GM10248 (cell line): Measurements from ENCODE around the gene NES.

Experiments
- CTCF ChIA-PET: fragments of 300-600 bp; sonication (Branson Sonifier 250); formaldehyde crosslinking; extraction: SDS; loops from one replicate; lab custom pipeline; 2021; ENCODE audit warnings: antibody characterized with exemption; lab: Yijun Ruan, JAX
- POLR2A ChIA-PET: fragments of 350-650 bp; sonication (Branson Sonifier 250); formaldehyde crosslinking; extraction: SDS; loops from one replicate; lab custom pipeline; 2020; ENCODE audit warnings: antibody characterized with exemption; lab: Yijun Ruan, JAX
- DNase-seq: peaks from one replicate; pipeline ENCODE4 v3.0.0; 2012; ENCODE audit errors: extremely low spot score
- TF ChIP-seq, protein P1 (sequence below): IDR thresholded peaks from 2 replicates; pipeline ENCODE4 v1.5.1; 2012; ENCODE audit warnings: mild to moderate bottlenecking, low read depth; ENCODE audit errors: extremely low read depth, missing control alignments, control extremely low read depth

NES gene

DNA sequence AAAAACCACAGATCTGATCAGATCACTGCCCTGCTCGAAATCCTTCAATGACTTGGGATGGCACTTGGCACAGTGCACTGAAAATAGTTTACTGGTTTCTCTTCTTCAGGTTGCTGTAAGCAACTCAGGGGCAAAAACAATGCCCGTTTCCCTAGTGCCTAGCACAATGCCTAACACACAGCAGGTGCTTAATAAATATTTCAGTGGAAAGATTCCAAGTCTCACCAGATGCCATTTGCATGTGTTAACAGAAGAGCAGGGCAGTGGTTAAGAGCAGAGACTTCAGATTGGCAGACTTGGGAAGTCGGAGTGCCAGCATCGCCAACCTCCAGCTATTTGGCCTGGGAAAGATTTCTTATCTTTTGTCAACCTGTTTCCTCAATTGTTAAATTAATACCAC, 40.1 kb upstream of the NES start:
- CTCF ChIA-PET = interaction anchor here (1.9 to 27.7 kb wide), 4 partner anchors 10 to 92 kb away, joined by 4 to 597 read pairs (median 80); partner anchors contain the start of genes CRABP2, ISG20L2, METTL25B and NES
- POLR2A ChIA-PET = no interaction called here
- TF ChIP-seq, protein P1, sequence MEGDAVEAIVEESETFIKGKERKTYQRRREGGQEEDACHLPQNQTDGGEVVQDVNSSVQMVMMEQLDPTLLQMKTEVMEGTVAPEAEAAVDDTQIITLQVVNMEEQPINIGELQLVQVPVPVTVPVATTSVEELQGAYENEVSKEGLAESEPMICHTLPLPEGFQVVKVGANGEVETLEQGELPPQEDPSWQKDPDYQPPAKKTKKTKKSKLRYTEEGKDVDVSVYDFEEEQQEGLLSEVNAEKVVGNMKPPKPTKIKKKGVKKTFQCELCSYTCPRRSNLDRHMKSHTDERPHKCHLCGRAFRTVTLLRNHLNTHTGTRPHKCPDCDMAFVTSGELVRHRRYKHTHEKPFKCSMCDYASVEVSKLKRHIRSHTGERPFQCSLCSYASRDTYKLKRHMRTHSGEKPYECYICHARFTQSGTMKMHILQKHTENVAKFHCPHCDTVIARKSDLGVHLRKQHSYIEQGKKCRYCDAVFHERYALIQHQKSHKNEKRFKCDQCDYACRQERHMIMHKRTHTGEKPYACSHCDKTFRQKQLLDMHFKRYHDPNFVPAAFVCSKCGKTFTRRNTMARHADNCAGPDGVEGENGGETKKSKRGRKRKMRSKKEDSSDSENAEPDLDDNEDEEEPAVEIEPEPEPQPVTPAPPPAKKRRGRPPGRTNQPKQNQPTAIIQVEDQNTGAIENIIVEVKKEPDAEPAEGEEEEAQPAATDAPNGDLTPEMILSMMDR = no peak
- DNase-seq = no peak

DNA sequence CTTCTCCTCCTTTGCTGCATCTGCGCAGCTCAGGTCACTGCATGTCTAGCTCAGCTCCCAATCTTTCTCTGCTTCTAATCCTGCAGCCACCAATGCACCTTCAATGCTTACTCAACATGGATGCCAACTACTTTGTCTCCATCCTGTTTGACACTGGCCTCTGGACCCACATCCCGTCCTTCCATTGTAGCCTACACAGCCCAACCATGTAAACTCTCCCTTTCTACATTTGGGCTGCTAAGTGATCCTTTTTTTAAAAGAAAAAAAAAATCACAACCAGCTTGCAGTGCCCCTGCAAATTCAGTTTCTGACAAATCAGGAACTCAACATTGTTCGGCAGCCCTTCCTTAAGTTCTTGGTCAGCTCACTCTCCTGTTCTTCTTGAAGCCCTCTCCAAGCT, 37.6 kb upstream of the NES start:
- TF ChIP-seq, protein P1 = no peak
- ChIA-PET CTCF (interaction anchor here (0.9 to 27.7 kb wide), 8 partner anchors 9 to 145 kb away, joined by 3 to 597 read pairs (median 5); partner anchors contain the start of genes CRABP2, INSRR, ISG20L2 and METTL25B), POLR2A (interaction anchor here (1.4 kb wide), 1 partner anchor 11 kb away, joined by 4 read pairs; no protein-coding TSS in a partner anchor)
- no peak for DNase-seq

DNA sequence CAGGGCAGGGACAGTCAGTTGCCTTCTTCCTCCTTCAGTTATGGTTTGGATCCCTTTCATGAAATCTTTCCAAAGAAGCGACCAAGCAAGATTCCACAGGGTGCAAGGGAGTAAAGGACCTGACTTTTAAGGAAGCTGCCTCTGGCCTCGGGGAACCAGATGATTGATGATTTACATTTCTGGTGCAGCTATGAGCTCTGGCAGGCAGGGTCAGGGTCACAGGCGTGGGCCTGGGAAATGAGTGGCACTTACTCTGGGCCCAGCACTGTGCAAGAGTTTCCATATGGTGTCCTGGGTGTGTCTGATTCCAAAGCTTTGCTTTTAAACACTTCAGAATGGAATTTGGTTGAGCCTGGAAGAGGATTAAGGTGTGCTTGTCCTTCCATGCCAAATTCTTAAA, 35.4 kb upstream of the NES start:
- ChIA-PET POLR2A (no interaction called here), CTCF (interaction anchor here (1.1 to 27.7 kb wide), 7 partner anchors 15 to 178 kb away, joined by 3 to 597 read pairs (median 6); partner anchors contain the start of genes ISG20L2, METTL25B, NES and NTRK1)
- no peak for DNase-seq
- TF ChIP-seq, protein P1 = no peak

DNA sequence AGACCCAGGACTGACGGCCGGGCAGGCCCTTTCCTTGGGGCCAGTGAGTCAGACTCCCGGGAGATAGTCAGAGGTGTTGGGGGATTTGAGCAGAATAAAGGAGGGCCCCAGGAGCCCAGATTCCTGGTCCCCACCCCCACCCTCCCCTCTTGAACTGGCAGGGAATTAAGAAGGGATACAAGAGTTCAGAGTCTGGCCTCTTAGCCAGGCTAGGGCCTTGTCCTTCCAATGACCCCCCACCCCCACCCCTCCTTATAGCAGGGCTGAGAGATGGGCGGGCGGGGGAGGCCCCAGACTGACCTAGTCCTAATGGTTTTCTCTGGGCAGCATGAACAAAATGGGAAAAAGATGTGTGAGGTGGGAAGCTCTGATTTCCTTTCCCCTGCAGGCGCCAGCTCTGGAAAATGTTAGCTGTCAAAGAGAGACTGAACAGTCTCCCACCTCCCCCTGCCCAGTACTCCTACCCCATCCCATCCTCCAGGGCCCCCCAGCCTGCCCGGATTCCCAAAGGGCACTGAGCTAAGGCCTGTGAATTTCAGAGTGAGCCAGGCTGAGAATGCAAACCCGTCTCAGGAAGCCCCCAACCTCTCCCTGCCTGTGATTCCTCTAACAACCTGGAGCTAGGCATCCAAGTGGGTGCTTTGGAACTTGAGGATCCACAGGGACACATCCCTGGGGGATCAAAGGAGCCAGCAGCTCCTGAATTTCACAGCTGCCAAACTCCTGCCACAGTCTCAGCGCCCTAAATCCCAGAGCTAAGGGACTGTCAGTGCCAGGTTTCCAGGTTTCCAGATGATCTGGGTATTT, 34.0 kb upstream of the NES start:
- no peak for DNase-seq
- TF ChIP-seq, protein P1 = no peak
- ChIA-PET CTCF (interaction anchor here (0.8 to 27.7 kb wide), 8 partner anchors 9 to 149 kb away, joined by 3 to 597 read pairs (median 6); partner anchors contain the start of genes ISG20L2, METTL25B, NES and NTRK1), POLR2A (no interaction called here)

DNA sequence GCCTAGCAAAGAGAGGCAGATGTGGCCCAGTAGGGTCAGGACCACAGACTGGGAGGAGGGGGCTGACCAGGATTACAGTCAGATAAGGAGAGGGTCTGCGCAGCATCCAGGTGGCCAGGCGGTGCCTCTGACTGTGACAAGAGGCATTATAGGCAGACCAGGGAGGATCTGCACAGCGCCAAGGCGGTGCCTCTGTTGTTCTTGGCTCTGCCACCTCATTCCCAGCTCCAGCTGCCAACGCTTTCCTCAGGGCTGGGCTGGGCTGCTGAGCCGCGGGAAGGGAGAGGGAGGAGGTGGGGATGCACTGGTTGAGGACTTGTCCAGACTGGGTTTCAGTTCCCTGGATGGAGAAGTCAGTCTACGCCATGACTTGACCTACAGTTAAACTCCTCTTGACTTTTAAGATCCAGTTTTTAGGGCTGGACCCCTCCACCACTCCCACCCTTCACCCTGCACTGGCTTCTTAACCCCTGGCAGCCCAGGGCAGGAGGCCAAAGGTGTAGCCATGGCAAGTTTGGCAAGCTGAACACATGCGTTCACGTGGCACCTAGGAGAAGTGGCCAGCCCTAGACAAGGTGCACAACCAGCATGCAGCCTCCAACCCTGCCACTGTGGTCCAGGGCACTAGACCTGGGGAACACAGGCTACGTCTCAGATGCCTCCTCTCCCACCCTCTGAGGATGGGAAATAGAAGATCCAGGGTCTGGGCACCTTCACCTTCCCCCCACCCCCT, 32.7 kb upstream of the NES start:
- no peak for DNase-seq
- ChIA-PET CTCF (interaction anchor here (7.0 to 27.7 kb wide), 4 partner anchors 17 to 51 kb away, joined by 69 to 597 read pairs (median 116); partner anchors contain the start of genes ISG20L2, METTL25B and NES), POLR2A (no interaction called here)
- TF ChIP-seq, protein P1 = no peak

DNA sequence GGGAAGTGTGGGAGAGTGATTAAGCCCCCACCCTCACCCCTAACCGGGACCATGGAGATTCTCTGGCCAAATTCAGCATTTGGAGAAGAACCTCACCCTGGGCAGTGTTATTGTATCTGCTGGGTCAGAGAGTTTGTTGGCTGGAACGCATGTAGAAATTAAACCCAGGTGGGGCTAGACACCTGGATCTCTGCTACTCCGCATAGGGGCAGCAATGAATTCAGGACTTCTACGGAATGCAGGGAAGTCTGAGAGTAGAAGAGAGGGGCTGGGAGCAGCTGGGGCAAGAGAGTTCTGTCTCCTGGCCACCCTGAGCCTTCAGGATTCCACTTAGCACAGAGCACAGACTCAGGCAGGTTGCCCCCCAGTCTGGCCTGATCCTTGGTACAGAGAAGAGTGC, 31.8 kb upstream of the NES start:
- ChIA-PET CTCF (interaction anchor here (0.9 to 27.7 kb wide), 5 partner anchors 18 to 151 kb away, joined by 3 to 597 read pairs (median 69); partner anchors contain the start of genes ISG20L2, METTL25B and NES), POLR2A (no interaction called here)

More for the DNA sequence above, 31.8 kb upstream of the NES start:
- TF ChIP-seq, protein P1 = no peak
- no peak for DNase-seq
